SK-N-SH (cell line): ENCODE data around the gene ZEB2. TPM values are rescaled to one million over a fixed set of nuclear protein-coding genes. Genes with fewer than 3 reads are reported as not detected.

ENCODE experiments used
- CTCF ChIA-PET: fragments of 300-600, 350-600 bp; formaldehyde crosslinking; extraction: SDS; loops from one replicate; lab custom pipeline; 2021; lab: Yijun Ruan, JAX
- POLR2A ChIA-PET: fragments of 350-600 bp; sonication (Branson Sonifier 250); formaldehyde crosslinking; extraction: SDS; loops from one replicate; lab custom pipeline; 2020; ENCODE audit warnings: antibody characterized with exemption, inconsistent platforms; lab: Yijun Ruan, JAX
- DNase-seq: peaks from one replicate; pipeline ENCODE4 v3.0.0; 2012
- H2AFZ ChIP-seq: fragments of 200-600 bp; sonication (generic); 2 replicates; pipeline ENCODE4 v1.8.1; 2016; ENCODE audit warnings: antibody characterized with exemption, mild to moderate bottlenecking, low read depth
- H3F3A ChIP-seq: fragments of 200-600 bp; sonication (generic); replicated peaks from 2 replicates; pipeline ENCODE3; 2016; ENCODE audit warnings: antibody characterized with exemption, mild to moderate bottlenecking; ENCODE audit not compliant: insufficient read depth
- H3K27ac ChIP-seq, 2 experiments: fragments of 200-500 bp in 1 of 2; fragments of 200-600 bp in 1 of 2; sonication (Bioruptor generic) in 1 of 2; sonication (generic), shearing (Covaris generic) in 1 of 2; 2 replicates each; pipeline versions ENCODE4 v1.5.1 to v1.6.1; 2014 to 2016; ENCODE audit warnings: low read depth in 2 of 2, inconsistent platforms in 1 of 2, low read length in 1 of 2, mild to moderate bottlenecking in 1 of 2, mixed read lengths in 1 of 2
- H3K27me3 ChIP-seq: fragments of 200-600 bp; sonication (generic), shearing (Covaris generic); 2 replicates; pipeline ENCODE4 v1.6.1; 2016; ENCODE audit warnings: mixed run types; ENCODE audit not compliant: insufficient read depth
- H3K36me3 ChIP-seq, 2 experiments: fragments of 200-500 bp in 1 of 2; fragments of 200-600 bp in 1 of 2; sonication (Bioruptor generic) in 1 of 2; sonication (generic) in 1 of 2; replicated peaks in 1 of 2; 2 replicates each; pipeline versions ENCODE3 to v1.5.1; 2014 to 2016; ENCODE audit warnings: low read length in 1 of 2, mild to moderate bottlenecking in 1 of 2; ENCODE audit not compliant: insufficient read depth in 2 of 2, control insufficient read depth in 1 of 2
- H3K4me1 ChIP-seq, 2 experiments: fragments of 200-500 bp in 1 of 2; fragments of 200-600 bp in 1 of 2; sonication (Bioruptor generic) in 1 of 2; sonication (generic), shearing (Covaris generic) in 1 of 2; 2 replicates each; pipeline versions ENCODE4 v1.5.1 to v1.6.1; 2014 to 2016; ENCODE audit warnings: low read depth in 1 of 2, low read length in 1 of 2, mixed run types in 1 of 2; ENCODE audit not compliant: insufficient read depth in 2 of 2, control insufficient read depth in 1 of 2
- H3K4me2 ChIP-seq: fragments of 200-600 bp; sonication (generic), shearing (Covaris generic); 2 replicates; pipeline ENCODE4 v1.6.1; 2017; ENCODE audit warnings: mixed run types
- H3K4me3 ChIP-seq, 2 experiments: fragments of 200-500 bp in 1 of 2; fragments of 200-600 bp in 1 of 2; sonication (Bioruptor generic) in 1 of 2; sonication (generic), shearing (Covaris generic) in 1 of 2; 2 replicates each; pipeline versions ENCODE4 v1.5.1 to v1.8.1; 2014 to 2016; ENCODE audit warnings: low read depth in 2 of 2, inconsistent platforms in 1 of 2, low read length in 1 of 2, mild to moderate bottlenecking in 1 of 2, mixed read lengths in 1 of 2, moderate library complexity in 1 of 2
- H3K79me2 ChIP-seq: fragments of 200-600 bp; sonication (generic); 2 replicates; pipeline ENCODE4 v1.8.1; 2017; ENCODE audit warnings: mild to moderate bottlenecking; ENCODE audit not compliant: insufficient read depth
- H3K9ac ChIP-seq: fragments of 200-600 bp; sonication (generic); 2 replicates; pipeline ENCODE4 v1.6.1; 2017; ENCODE audit warnings: mixed run types
- H3K9me2 ChIP-seq: fragments of 200-600 bp; sonication (generic); 2 replicates; pipeline ENCODE4 v1.6.1; 2017; ENCODE audit warnings: mixed run types
- H3K9me3 ChIP-seq: fragments of 200-600 bp; sonication (generic); 2 replicates; pipeline ENCODE4 v1.6.1; 2017; ENCODE audit warnings: mixed run types, mild to moderate bottlenecking, moderate library complexity
- H4K20me1 ChIP-seq: fragments of 200-600 bp; sonication (generic); 2 replicates; pipeline ENCODE4 v1.6.1; 2017; ENCODE audit warnings: mild to moderate bottlenecking, mixed run types; ENCODE audit not compliant: insufficient read depth
- FOXJ3 ChIP-seq: sonication (generic); formaldehyde crosslinking; IDR thresholded peaks from 2 replicates; pipeline ENCODE4 v1.5.1; 2020; ENCODE audit warnings: mild to moderate bottlenecking, missing genetic modification reagents
- JUND ChIP-seq: IDR thresholded peaks from 2 replicates; pipeline ENCODE4 v1.4.0; 2012
- RAD21 ChIP-seq: IDR thresholded peaks from 2 replicates; pipeline ENCODE4 v1.6.1; 2012; ENCODE audit warnings: mild to moderate bottlenecking, low read length
- USF1 ChIP-seq: IDR thresholded peaks from 2 replicates; pipeline ENCODE4 v1.4.0; 2012; ENCODE audit warnings: low read depth, borderline replicate concordance
- WGBS: methylation state at CpG from one replicate; pipeline ENCODE4 v1.1.6; 2017; ENCODE audit warnings: low lambda C conversion rate; 5-methylcytosine and 5-hydroxymethylcytosine counted together
- polyA plus RNA-seq, 3 experiments: library from polyadenylated mRNA; depleted of rRNA; stranded (reverse); fragments of >200 nt; gene quantifications; 2 replicates each; pipeline ENCODE4 v1.2.3, GENCODE V29; 2012
- TF ChIP-seq, protein P1 (sequence below): fragments of 200-600 bp; sonication (generic); IDR thresholded peaks from 2 replicates; pipeline ENCODE4 v1.6.1; 2017; ENCODE audit warnings: antibody characterized with exemption, mild to moderate bottlenecking, moderate library complexity
- TF ChIP-seq, protein P2 (sequence below): IDR thresholded peaks from 2 replicates; pipeline ENCODE4 v1.4.0; 2012; ENCODE audit warnings: low read depth, borderline replicate concordance

Gene ZEB2
- polyA plus RNA-seq, 1 of the 3 experiments (the other 2 are of a cell fraction), result 16.3 TPM

GRCh38 chr2:144370937-144371584 is 148.9 kb downstream of the ZEB2 start:
- Histone ChIP-seq H3K27me3 (no peaks in the 10 kb centered on the region), H2AFZ (no peak overlapping the region), H3K4me2 (no peak overlapping the region), H3K36me3 (no peaks in the 10 kb centered on the region), H3K79me2 (no peaks in the 10 kb centered on the region), H3K9me2 (no peaks in the 10 kb centered on the region), H3K27ac (no peak overlapping the region), H3K9ac (no peak overlapping the region), H3F3A (no peaks in the 10 kb centered on the region), H3K4me3 (no peak overlapping the region), H4K20me1 (no peaks in the 10 kb centered on the region)
- POLR2A ChIA-PET, result no interaction called here
- DNase-seq, result no peak
- WGBS, result 68% methylated on average over 4 of the region's 4 CpGs
- no peak for TF ChIP-seq RAD21
- TF ChIP-seq FOXJ3 (CRISPR knock-in tag), result no peak
- TF ChIP-seq USF1, result no peak
- no peak for TF ChIP-seq JUND
- TF ChIP-seq, protein P1, sequence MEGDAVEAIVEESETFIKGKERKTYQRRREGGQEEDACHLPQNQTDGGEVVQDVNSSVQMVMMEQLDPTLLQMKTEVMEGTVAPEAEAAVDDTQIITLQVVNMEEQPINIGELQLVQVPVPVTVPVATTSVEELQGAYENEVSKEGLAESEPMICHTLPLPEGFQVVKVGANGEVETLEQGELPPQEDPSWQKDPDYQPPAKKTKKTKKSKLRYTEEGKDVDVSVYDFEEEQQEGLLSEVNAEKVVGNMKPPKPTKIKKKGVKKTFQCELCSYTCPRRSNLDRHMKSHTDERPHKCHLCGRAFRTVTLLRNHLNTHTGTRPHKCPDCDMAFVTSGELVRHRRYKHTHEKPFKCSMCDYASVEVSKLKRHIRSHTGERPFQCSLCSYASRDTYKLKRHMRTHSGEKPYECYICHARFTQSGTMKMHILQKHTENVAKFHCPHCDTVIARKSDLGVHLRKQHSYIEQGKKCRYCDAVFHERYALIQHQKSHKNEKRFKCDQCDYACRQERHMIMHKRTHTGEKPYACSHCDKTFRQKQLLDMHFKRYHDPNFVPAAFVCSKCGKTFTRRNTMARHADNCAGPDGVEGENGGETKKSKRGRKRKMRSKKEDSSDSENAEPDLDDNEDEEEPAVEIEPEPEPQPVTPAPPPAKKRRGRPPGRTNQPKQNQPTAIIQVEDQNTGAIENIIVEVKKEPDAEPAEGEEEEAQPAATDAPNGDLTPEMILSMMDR, result no peak
- TF ChIP-seq, all 33 proteins: peak for 0
- Histone ChIP-seq H3K4me1 (no peaks in the 10 kb centered on the region; a peak in 1 of 4 replicates), H3K9me3 (no peaks in the 10 kb centered on the region)
- CTCF ChIA-PET, result no interaction called here

GRCh38 chr2:144369416-144369815 is 150.5 kb downstream of the ZEB2 start:
- ChIA-PET CTCF (no interaction called here), POLR2A (no interaction called here)
- no peak for DNase-seq
- H3K4me2 ChIP-seq, result no peak overlapping the region
- H3K4me3 ChIP-seq, result no peak overlapping the region
- no peaks in the 10 kb centered on the region for H3K27me3 ChIP-seq
- H3K36me3 ChIP-seq, result no peaks in the 10 kb centered on the region
- no peak overlapping the region for H3K9ac ChIP-seq
- H4K20me1 ChIP-seq, result no peaks in the 10 kb centered on the region
- no peak overlapping the region for H2AFZ ChIP-seq
- no peaks in the 10 kb centered on the region for H3K9me3 ChIP-seq
- H3K27ac ChIP-seq, result no peak overlapping the region
- H3K79me2 ChIP-seq, result no peaks in the 10 kb centered on the region
- H3F3A ChIP-seq, result no peaks in the 10 kb centered on the region
- peaks cover 0 to 10% of the 10 kb centered on the region in 2 experiments; a peak in 1 of 4 replicates for H3K4me1 ChIP-seq
- TF ChIP-seq, protein P2, sequence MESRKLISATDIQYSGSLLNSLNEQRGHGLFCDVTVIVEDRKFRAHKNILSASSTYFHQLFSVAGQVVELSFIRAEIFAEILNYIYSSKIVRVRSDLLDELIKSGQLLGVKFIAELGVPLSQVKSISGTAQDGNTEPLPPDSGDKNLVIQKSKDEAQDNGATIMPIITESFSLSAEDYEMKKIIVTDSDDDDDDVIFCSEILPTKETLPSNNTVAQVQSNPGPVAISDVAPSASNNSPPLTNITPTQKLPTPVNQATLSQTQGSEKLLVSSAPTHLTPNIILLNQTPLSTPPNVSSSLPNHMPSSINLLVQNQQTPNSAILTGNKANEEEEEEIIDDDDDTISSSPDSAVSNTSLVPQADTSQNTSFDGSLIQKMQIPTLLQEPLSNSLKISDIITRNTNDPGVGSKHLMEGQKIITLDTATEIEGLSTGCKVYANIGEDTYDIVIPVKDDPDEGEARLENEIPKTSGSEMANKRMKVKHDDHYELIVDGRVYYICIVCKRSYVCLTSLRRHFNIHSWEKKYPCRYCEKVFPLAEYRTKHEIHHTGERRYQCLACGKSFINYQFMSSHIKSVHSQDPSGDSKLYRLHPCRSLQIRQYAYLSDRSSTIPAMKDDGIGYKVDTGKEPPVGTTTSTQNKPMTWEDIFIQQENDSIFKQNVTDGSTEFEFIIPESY, result no peak
- H3K9me2 ChIP-seq, result no peaks in the 10 kb centered on the region
